ENCODE data around the gene HDAC4. TPM values are rescaled to one million over a fixed set of nuclear protein-coding genes. Genes with fewer than 3 reads are reported as not detected.

HDAC4 gene
- total and polyA plus RNA-seq, 9 of the 15 experiments (the other 6 are each of a cell fraction or from before 2014, with no cell fraction given): 0.11 to 20.2 (median 4.0) TPM

DNA sequence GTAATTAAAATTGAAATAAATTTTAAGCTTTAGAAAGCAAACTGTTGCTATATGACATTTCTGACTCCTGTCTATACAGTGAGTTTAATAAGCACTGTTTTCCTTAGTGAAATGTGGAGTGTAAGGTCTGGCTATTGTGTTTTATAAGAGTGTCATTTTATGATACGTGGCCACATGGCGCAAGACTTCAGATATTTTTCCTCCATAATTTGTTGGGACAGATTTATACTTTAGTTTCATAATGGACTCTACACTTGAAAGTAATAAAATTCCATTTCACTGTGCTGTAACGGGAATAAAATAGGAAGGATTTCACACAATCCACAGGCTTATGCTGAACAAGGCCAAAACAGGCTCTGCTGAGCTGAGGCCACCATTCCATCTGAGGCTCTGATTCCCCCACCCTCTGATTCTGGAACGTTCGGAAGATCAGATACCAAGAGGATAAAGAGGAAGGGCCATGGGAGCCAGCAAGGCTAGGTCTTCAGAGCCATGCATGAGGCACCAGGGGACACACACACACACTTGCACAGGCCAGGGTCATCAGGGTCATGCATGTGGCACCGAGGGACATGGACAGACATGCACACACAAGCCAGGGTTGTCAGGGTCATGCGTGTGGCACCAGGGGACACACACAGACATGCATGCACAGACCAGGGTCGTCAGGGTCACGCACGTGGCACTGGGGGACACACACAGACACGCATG is 35.6 kb downstream of the HDAC4 start (continued):
- TF ChIP-seq CREM (IDR thresholded peaks at IDR 0.05; ENCODE audit: low read depth) (no peak), RBM39 (optimal IDR thresholded peaks at IDR 0.05; ENCODE audit: low read depth, low read length) (no peak), PTBP1 (IDR thresholded peaks at IDR 0.05; ENCODE audit: low read depth, low read length) (no peak)

DNA sequence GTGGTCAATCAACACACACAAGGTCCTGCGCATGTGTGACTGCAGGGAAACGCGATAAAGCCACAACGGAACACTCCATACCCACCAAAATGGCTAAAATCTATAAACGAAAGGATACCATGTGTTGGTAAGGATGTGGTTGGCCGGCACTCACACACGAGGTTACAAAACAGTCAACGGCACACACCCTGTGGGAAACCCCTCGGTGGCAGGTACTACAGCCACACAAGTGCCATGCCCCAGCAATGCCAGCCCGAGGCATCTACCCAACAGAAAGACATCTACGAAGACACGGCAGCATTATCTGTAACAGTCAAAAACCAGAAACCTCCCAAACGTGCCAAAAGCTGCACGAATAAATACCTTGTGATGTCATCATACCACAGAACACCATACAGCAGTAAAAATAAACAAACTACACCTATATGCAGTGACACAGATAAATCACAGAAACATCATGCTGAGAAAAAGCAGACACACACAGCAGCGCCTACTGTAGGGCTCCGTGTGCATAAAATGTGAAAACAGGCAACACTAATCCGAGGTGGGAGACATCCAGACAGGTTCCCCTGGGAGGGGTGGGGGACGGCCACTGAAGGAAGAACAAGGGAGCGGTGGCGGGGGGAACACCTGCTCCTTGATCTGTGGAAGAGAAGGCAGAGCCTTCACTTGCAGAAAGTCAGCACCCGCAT is 36.7 kb downstream of the HDAC4 start:
- no peak overlapping the region for H3K4me3 ChIP-seq
- H3K27me3 ChIP-seq (ENCODE audit: control insufficient read depth in 2 of 2, insufficient read depth in 2 of 2, low read length in 2 of 2): no peaks in the 10 kb centered on the region
- TF ChIP-seq, protein P1, sequence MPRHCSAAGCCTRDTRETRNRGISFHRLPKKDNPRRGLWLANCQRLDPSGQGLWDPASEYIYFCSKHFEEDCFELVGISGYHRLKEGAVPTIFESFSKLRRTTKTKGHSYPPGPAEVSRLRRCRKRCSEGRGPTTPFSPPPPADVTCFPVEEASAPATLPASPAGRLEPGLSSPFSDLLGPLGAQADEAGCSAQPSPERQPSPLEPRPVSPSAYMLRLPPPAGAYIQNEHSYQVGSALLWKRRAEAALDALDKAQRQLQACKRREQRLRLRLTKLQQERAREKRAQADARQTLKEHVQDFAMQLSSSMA (CRISPR knock-in tag; IDR thresholded peaks at IDR 0.05): no peak
- TF ChIP-seq ZNF445 (CRISPR knock-in tag; IDR thresholded peaks at IDR 0.05; ENCODE audit: low read depth) (no peak), MECOM (CRISPR knock-in tag; IDR thresholded peaks at IDR 0.05) (no peak), SUPT5H (IDR thresholded peaks at IDR 0.05) (no peak), MEF2A (IDR thresholded peaks at IDR 0.05; ENCODE audit: control insufficient read depth, low read depth, low read length) (no peak), POLR2AphosphoS5 (IDR thresholded peaks at IDR 0.05; ENCODE audit: control insufficient read depth, insufficient read depth, low read depth, low read length) (no peak), POLR3G (IDR thresholded peaks at IDR 0.05; ENCODE audit: extremely low read depth, insufficient read length, insufficient replicate concordance) (no peak), ZNF140 (CRISPR knock-in tag; IDR thresholded peaks at IDR 0.05) (no peak), SMAD2 (IDR thresholded peaks at IDR 0.05; ENCODE audit: low read depth, low read length) (no peak)
- TF ChIP-seq, protein P2, sequence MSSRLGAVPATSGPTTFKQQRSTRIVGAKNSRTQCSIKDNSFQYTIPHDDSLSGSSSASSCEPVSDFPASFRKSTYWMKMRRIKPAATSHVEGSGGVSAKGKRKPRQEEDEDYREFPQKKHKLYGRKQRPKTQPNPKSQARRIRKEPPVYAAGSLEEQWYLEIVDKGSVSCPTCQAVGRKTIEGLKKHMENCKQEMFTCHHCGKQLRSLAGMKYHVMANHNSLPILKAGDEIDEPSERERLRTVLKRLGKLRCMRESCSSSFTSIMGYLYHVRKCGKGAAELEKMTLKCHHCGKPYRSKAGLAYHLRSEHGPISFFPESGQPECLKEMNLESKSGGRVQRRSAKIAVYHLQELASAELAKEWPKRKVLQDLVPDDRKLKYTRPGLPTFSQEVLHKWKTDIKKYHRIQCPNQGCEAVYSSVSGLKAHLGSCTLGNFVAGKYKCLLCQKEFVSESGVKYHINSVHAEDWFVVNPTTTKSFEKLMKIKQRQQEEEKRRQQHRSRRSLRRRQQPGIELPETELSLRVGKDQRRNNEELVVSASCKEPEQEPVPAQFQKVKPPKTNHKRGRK (tag; IDR thresholded peaks at IDR 0.05): no peak
- TF ChIP-seq, protein P3, sequence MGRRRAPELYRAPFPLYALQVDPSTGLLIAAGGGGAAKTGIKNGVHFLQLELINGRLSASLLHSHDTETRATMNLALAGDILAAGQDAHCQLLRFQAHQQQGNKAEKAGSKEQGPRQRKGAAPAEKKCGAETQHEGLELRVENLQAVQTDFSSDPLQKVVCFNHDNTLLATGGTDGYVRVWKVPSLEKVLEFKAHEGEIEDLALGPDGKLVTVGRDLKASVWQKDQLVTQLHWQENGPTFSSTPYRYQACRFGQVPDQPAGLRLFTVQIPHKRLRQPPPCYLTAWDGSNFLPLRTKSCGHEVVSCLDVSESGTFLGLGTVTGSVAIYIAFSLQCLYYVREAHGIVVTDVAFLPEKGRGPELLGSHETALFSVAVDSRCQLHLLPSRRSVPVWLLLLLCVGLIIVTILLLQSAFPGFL (CRISPR knock-in tag; IDR thresholded peaks at IDR 0.05): no peak
- in situ Hi-C loops (cut with MboI): no loop called here
- peaks cover 24% of the 10 kb centered on the region for H3K79me2 ChIP-seq (ENCODE audit: control insufficient read depth, insufficient read depth, low read length)
- no peaks in the 10 kb centered on the region for H3K36me3 ChIP-seq (ENCODE audit: control insufficient read depth, insufficient read depth, low read length)
- no peak overlapping the region for H3K9ac ChIP-seq (ENCODE audit: insufficient read depth in 1 of 2, low read depth in 2 of 2, low read length in 2 of 2)
- ATAC-seq (no peak), FAIRE-seq (no peak), DNase-seq (ENCODE audit: extremely low read depth in 1 of 4, low spot score in 3 of 4) (no peak)
- no peak overlapping the region for H2AFZ ChIP-seq (ENCODE audit: low read depth, low read length)
- H3K9me3 ChIP-seq (replicated peaks; ENCODE audit: control insufficient read depth, insufficient read depth, low read depth, low read length): no peaks in the 10 kb centered on the region
- WGBS (ENCODE audit: insufficient coverage, low coverage, missing lambda C conversion rate): 68% methylated on average over 18 of the region's 21 CpGs
- peaks cover 7% of the 10 kb centered on the region; the same call in 1 of the 2 replicates for H4K20me1 ChIP-seq (replicated peaks; ENCODE audit: control insufficient read depth, insufficient read depth, low read length)
- no TSS peak for BruUV-seq (replicated peaks)
- CTCF ChIA-PET (ENCODE audit: low intra/inter-chr PET ratio): no interaction called here
- H3K4me1 ChIP-seq (replicated peaks in 1 of 2; ENCODE audit: control insufficient read depth in 2 of 2, insufficient read depth in 2 of 2, low read length in 2 of 2): peaks cover 12 to 17% of the 10 kb centered on the region in 2 experiments; a peak in 4 of 5 replicates
- POLR2A ChIA-PET: no interaction called here
- H3K27ac ChIP-seq (ENCODE audit: extremely low read depth, low read depth, low read length): no peak overlapping the region
- intact Hi-C loops (cut with micrococcal nuclease): no loop called here
- no peak overlapping the region for H3K4me2 ChIP-seq (ENCODE audit: insufficient read depth, low read length)
- H3K9me1 ChIP-seq (ENCODE audit: control insufficient read depth, insufficient read depth, low read length): no peaks in the 10 kb centered on the region
